HT-29 (cell line): ENCODE data around the gene MRC2. TPM values are rescaled to one million over a fixed set of nuclear protein-coding genes. Genes with fewer than 3 reads are reported as not detected.
"Not testable (repeated sequence)": the region's sequence is repeated elsewhere in the genome, so short reads cannot be mapped to it uniquely, and the experiment has no call there.

ENCODE experiments used
- DNase-seq: peaks from one replicate; pipeline ENCODE4 v3.0.0-alpha.2; 2015; ENCODE audit warnings: low spot score
- total RNA-seq: library from RNA; depleted of rRNA; stranded (reverse); fragments of >200 nt; shearing (Covaris generic); gene quantifications from 2 replicates; pipeline ENCODE4 v1.2.3, GENCODE V29; 2014

Gene MRC2
- total RNA-seq, 1 experiment from 2014 or later: 2.8 TPM

DNA sequence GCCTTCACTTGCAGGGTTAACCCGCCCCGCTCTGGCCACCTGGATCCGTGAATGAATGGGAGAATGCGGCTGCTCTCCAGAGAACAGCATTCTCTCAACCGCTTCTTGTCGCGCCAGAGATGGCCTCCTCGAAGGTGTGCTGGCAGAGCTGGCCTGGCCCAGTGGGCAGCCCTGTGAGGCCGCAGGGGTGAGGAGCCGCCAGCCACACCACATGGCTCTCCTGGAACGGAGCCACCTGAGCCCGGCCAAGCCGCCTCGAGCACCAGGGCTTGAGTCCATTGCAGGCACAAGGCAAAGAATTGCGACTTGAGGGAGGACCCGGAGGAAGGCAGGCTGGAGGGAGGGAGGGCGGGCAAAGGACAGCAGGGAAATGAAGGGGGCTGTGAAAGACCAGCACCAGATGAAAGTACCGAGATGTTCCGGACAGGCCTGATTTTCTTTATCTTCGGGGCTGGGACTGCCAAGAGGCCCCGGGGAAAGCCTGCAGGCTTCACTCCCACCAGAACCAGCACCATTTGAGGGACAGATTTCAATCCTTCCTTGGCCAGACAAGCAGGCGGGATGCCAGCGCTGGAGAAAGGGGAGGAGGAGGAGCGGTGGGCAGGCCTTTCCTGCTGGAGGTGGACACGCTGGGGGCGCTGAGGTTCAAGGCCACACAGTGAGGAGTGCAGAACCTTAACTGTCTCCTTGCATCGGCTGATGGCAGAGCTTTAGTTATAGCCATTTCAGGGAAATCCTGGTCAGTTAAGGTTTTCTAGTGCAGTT, 69.4 kb downstream of the MRC2 start:
- DNase-seq: no peak

DNA sequence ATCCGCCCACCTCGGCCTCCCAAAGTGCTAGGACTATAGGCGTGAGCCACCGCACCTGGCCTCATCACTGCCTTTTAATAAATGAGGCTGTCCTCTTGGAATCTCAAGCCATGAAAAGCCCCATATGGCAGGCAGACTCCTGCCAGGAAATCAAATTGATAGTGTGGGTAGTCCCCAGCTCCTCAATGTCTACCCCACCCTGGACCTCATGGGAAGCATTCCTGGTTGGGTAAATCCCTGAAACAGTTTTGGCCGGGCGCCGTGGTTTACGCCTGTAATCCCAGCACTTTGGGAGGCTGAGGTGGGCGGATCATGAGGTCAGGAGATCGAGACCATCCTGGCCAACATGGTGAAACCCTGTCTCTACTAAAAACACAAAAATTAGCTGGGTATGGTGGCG, 71.0 kb downstream of the MRC2 start:
- not testable (repeated sequence) for DNase-seq

DNA sequence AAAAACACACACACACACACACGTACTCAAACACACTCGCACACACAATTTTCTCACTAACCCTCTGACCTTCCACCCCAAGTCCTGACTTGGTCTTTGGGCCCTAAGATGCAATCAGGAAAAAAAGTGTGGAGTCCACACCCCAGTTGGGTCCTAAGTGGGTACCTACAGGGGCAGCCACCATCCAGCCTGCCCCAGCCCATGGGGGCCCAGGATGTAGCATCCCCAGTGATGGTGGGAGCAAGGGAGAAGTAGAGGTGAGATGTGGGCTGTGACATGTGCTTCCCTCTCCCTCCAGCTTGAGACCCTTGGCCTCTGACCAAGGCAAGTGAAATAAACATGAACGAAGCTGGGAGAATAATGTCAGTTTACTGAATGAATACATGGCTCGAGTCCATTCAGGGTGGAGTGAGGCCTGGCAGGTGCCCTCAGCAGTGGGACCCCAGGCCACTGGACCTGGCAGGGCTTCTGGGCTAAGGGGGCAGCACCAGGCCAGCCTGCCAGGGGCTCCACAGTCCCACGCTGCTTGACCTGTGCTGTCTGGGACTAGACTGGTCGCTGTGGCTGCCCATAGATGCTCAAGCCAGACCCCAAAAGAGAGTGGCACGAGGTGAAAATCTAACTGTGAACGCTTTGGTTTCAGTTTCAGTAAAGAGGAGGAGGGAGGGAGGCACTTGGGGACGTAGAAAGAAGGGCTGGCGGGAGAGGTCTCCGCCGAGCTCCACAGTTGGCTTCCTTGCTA, 73.7 kb downstream of the MRC2 start:
- no peak for DNase-seq

DNA sequence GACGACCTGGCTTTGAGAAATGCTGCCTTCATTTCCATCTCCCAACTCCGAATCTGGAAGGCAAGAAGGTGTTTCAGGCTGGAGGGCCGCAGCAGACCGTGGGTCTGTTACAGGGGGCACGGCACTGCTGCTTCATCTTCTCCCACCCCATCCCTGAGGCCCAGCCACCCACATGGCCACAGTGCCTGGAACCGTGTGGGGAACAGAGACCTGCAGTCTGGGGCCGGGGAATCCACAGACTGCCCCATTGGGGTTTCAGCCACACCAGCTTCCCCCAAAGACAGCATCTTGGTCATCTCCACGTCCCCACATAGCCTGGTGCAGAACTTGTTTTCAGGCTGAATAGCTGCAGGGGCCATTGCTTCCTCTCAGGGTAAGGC, 74.2 kb downstream of the MRC2 start:
- no peak for DNase-seq

DNA sequence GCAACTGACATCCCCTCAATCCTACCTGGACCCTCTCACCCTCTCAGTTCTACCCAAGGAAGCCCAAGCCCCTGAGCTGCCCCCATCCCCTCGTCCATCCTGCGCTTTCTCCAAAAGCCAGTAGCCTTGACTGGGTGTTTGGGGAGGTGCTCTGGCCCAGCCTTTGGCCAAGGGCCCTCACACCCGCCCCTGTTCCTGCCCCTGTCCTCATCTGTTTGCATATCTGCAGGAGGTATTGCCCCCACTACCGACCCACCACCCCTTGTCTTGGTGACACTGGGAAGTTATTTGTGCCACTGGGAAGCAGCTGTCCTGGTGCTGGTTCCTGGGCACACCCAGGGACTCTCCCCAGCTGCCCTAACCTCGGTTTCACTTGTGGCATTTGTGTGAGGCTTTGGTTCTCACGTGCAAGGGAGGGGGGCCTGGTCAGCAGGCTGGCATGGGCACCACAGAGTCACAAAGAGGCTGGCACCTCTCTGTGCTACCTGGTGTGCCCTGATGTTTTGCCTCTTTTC, 75.3 kb downstream of the MRC2 start:
- no peak for DNase-seq

DNA sequence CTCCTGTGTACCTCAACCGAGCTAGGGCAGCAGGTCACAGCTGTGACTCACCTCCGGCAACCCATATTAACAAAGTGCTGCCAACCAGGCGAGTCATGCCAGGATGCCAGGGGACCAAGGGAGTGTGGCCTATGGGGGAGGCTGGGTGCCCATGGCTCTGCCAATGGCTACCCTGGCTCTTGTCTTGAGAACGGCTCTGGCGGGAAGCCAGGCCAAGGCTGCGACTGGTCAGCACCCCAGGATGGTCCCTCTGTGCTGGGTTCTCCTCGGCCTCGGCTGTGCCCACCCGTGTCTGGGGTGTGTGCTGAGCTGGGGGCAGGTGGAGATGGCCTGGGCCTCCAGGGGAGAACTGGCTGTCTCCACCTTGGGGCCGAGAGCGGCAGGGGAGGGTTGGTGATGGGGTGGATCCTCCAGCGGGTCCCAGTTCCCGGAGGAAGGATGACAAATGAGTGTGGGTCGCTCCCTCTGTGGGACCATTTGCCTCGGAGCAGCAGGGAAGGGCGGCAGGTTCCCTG, 75.8 kb downstream of the MRC2 start:
- peak; percentile 49 for DNase-seq

DNA sequence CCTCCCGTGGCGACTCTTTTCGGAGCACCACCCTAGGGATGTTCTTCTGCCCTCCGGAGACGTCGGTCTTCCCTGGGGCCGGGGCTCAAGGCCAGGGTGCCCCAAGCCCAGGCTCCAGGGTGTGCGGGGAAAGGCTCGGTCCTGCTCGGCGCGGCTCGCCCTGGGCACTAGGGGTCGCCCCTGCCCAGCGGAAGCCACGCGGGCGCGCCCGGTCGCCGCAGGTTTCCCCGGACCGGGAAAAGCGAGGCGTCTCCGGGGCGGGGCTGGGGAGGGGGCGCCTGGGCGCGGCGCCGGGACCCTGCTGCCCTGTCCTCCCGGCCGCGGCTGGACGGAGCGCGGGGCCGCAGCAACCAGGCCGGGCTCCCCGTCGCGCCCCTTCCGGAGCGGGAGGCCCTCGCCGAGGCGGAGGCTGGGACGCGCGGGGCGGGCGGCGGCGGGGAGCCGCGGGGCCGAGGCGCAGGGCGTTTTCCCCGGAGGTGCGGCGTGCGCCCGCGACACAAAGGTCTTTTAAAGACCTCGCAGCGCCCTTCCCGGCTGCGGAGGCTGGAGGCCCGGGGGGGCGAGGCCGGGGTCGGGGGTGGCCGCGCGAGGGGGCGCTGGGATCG, 76.4 kb downstream of the MRC2 start:
- peak; percentile 50 for DNase-seq

DNA sequence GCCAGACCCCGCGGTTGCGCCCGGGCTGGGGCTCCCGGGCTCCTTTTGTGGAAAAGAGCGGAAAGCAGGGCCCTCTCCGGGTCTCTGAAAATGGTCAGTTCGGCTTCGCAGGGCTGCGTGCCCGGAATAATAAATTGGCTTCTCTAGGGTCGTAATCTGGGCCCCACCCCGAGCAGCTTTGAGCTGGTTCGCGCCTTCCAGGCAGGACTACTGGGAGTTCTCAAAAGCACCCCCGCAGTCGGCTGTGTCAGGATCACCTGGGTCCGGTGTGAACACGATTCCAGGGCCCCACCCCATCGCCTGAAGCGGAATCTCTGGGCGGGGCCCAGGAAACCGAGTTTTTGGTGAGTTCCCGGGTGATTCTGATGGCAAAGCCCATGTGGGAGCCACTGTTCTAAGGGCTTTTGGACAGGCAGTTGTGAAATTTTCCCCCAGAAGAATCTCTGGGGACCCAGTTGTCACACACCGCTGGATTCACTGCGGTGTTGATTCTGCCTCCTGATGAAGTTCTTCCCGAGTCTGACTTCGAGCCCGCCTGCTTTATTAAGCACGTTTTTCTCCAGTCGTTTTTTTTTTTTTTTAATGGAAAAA, 77.0 kb downstream of the MRC2 start:
- no peak for DNase-seq

DNA sequence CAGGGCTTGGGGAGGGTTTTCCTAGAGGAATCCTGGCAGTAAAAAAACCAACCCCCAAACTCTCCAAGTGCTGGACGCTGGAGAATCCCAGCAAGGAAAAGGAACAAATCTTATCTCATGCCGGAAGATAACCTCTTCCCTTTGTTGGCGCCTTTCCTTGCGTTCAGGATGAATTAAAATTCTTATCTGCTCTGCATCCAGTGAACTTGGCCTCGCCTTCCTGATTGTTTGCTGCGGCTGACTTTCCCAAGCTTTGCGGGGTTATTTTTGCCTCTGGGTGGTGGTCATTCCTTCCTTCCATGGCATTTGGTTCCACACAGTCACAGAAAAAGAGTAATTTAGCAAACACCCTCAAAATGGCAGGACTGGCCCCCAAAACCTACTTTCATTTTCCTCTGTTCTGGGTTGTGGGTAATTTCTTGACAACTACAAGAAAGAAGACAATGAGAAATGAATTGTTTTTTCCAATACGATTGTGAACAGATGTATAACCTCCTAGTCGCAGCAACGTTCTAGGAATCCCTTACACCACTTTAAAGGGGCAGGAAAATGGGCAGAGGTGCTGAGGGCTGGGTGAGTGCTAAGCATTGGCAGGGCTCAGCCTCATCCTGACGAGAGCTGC, 77.8 kb downstream of the MRC2 start:
- DNase-seq: no peak

DNA sequence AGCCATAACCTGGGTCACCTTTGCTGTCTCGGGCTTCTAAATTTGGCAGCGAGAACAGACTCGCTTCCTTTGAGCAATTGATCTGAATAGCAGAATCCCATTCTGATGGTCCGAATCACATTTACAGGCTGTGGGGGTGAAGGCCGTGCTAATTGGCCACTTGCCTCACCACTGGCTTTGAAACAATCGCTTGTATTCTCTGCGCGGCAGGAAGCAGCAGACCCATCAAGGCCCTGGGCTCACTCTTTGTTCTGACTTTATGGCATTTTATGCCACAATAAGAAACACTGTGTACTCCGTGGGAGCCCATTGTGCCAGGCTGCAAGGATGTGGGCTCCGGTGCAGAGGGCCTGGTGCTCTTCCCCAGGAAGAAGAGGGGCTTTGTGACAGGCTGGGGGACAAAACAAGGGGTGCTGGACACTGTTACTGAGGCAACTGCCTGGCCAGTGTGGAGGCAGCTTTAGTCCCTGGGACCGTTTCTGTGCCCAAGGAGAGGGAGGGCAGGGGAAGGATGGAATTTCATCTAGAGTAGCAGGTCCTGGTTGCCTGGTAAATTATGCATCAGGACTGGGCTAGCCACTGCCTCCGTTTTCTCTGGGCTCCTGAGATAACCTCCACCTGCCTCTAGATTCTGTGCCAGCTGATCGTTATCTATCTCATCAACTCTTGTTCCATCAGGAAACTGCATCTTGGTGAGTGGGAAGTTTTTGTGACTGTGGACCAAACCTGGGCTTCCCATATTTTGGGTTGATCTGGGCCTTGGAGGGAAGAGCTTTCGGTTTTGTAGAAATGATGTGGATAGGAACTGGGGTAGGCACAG, 78.5 kb downstream of the MRC2 start:
- DNase-seq: no peak

DNA sequence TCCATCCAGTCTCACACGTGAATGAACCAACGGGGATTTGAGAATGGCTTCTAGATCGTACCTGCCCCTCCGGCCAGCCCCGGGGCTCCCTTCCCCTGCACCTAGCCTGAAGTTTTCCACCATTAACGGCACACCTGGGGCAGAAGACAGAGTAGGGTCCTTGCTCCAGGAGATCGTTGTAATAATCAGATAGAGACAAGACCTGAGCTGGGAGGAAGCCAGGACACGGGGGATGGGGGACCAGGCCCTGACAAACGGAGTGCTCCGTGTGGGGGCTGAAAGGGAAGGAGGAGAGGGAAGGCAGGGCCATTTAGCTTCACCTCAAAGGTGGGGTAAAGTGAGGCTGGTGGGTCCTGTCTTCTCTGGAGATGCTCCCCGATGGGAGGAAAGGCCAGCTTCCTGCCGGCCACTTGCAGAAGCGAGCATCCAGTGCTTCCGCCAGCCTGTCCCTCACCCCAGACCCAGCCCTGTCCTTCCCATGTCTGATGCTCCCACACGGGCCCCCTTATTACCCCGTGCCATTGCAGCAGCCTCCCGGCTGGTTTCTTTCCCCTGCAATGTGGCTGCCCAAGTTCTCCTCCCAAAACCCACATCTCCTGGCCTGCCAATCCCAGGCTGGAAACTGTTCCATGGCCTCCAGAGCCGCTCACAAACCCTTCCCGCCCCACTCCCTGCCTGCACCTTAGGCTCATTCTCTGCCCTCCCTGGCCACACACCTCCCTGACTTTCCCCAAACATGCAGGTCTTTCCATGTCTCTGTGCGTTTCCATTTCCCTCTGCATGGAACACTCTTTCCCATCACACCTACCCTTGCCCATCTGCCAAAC, 79.3 kb downstream of the MRC2 start:
- DNase-seq: no peak

DNA sequence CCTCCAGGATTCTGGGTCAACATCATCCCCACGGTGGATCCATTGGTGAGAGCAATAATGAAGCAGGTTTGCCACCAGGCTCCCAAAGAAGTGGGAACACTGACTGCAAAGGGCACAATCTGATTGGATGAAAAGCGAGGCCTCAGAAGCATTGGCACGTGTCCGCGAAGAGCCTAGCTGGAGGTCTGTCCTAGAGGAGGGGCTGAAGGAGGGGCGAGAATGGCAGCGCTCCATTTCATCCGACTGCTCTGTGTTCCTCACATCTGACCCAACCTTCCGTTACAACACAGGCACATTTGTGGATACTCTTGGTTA, 79.9 kb downstream of the MRC2 start:
- DNase-seq: no peak

DNA sequence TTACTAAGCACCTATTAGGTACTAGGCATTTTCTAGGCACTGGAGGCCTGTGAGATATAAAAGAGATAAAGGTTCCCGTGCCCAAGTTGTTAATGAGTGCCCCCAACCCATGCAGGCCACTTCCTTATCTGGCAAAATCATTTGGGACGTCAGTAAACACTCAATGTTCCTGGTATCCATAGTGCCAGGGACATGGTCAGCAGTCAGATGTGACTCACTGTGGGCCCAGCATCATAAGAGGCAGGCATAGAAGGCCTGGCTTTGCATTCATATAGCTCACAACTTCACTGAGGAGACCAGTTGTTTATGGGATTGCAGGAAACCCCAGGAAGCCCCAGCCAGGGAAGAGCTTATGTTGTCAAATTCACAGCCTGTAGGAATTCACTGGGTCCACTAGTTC, 81.1 kb downstream of the MRC2 start:
- no peak for DNase-seq

DNA sequence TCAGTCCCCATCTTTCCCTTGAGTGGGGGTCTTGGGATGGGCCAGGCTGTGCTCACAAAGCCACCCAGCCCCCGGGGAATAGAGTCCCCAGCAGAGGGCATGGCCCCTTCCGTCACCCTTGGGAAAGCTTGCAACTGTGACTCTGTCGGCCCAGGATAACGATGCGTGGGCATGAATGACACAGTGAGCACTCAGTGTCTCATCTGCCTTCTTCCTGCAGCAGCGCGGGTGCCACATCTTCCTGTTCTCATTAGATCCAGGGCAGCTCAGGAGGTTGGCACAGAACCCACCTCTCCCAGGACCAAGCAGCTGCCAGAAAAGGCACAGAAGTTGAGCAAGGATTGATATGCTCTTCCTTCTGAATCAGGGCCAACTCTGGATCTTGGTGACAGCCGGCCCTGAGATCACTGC, 84.7 kb downstream of the MRC2 start:
- no peak for DNase-seq

DNA sequence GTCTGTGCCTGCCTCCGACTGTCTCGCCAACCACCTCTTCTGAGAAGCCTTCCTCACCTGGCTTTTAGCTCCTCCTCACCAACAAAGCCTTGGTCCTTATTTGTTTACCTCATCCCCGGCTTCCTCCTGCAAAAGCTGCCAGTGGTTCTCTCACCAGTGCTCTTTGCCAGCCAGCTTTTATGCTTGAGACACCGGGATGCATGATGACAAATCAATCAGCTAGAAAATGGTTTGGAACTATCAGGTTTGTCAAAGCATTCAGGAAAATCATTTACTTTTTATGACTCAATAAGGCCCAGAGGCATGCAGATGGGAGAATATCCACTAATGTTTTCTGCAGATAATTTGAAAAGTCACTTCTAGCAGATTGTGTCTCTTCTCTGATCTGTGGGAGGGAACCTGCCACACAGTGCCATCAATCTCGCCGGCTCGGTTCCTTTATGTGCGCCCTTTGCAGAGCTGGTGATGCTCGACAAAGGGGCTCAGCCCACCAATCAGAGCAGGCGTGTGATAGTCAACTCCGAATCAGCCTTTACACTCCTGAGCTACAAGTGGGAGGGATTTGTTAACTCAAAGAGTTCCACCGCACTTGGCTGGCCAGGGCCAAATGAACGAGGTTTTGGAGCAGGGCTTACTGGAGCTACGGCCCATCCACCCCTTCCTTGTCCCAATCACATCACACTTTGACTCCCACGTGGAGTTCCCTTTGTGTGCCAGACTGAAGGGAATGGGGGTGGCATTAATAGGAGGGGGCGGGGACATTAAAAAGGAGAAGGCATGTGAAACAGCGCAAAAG, 85.8 kb downstream of the MRC2 start:
- DNase-seq: no peak

DNA sequence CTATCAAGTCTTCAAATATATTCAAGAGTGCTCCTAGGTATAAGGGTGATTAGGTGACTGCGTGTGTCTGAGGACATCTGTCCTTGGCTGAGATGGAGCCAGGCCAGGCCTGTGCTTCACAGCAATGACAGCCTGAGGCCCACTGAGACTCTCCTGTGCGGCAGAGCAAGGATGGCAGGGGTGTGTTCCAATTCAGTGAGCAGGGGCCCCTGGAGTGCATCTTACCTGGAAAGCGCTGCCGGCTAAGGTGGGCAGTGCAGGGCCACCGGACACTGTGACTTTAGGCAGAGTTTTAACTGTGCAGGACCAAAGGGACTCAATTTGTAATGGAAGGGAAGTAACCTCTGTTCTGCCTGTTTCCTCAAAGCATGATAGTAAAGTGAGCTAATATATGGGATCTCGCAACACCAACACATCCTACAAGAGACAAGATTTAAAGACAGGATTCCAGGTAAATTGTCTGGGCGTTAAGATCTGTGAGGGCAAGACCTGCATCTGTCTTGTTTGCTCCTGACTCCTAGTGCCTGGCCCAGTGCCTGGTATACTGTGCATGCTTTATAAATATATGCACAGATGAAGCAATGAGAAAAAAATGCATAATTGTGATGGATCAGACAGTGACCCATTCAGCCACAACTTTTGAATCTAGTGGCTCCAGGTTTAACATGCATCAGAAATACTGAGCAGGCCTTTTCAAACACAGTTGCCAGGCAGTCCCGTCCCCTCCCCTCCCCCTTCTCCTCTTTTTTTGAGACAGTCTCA, 86.7 kb downstream of the MRC2 start:
- no peak for DNase-seq

DNA sequence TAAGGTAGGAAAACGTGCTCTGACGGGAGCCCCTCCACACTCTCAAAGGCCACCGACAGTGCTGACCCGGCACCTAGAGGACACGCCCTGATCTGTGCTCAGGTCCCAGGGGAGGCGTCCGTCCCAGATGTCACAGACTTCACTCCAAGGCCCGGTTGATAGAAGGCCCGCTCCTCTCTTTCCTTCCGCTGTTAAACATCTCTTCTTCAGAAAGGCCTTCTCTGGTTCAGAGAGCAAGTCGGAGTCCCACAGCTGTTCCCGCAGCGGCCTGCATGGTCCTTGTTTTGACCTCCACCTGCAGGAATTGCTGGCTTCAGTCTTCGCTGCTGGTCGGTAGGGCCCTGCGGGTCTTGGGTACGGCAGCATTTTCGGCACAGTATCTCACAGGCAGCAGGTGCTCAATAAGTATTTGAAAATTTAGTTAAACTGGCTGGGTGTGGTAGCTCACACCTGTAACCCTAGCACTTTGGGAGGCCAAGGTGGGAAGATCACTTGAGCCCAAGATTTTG, 88.5 kb downstream of the MRC2 start:
- no peak for DNase-seq
